Testis (tissue), 3 donors: Measurements from ENCODE around the gene CDC25B. TPM values are rescaled to one million over a fixed set of nuclear protein-coding genes. Genes with fewer than 3 reads are reported as not detected.

ENCODE experiments used
- DNase-seq: peaks from one replicate; pipeline ENCODE4 v3.0.0-alpha.2; 2019
- H3K27ac ChIP-seq, 2 donors: fragments of 200-600 bp; sonication (generic); one replicate each; pipeline ENCODE4 v1.5.1; 2019
- H3K27me3 ChIP-seq: fragments of 200-600 bp; sonication (generic); one replicate; pipeline ENCODE4 v1.5.1; 2019
- H3K36me3 ChIP-seq: fragments of 200-600 bp; sonication (generic); one replicate; pipeline ENCODE4 v1.5.1; 2017; ENCODE audit warnings: low read depth; ENCODE audit errors: missing control alignments
- H3K4me1 ChIP-seq: fragments of 200-600 bp; sonication (generic); one replicate; pipeline ENCODE4 v1.5.1; 2019
- H3K4me3 ChIP-seq, 2 donors: fragments of 200-600 bp; sonication (generic); one replicate each; pipeline ENCODE4 v1.5.1; 2017 to 2019
- H3K9me3 ChIP-seq: fragments of 200-600 bp; sonication (generic); one replicate; pipeline ENCODE4 v1.5.1; 2017
- CTCF ChIP-seq, 3 experiments: fragments of 450-650 bp in 2 of 3; fragments of 200-600 bp in 1 of 3; sonication (generic) in 1 of 3; IDR thresholded peaks; one replicate each; pipeline ENCODE4 v1.5.1; 2016 to 2019; ENCODE audit warnings: antibody characterized with exemption in 3 of 3, mild to moderate bottlenecking in 2 of 3, moderate library complexity in 1 of 3
- POLR2A ChIP-seq: fragments of 450-650 bp; IDR thresholded peaks from one replicate; pipeline ENCODE4 v1.6.1; 2017; ENCODE audit warnings: antibody characterized with exemption, mild to moderate bottlenecking, moderate library complexity
- WGBS, 2 donors: methylation state at CpG; one replicate each; pipeline ENCODE4 v1.1.5; 2018; 5-methylcytosine and 5-hydroxymethylcytosine counted together
- intact Hi-C: fragments of 100-400 bp; cut with DNase I; formaldehyde crosslinking; loops from one replicate; pipeline ENCODE4 v1.15.1; 2023; ENCODE audit warnings: low total_unique reads
- polyA plus RNA-seq: library from polyadenylated mRNA; stranded (reverse); fragments of 350-450 nt; fragmentation: Illumina TruSeq; extraction: RNeasy Lipid Tissue Mini Kit (QIAGEN cat#74804); gene quantifications from one replicate; pipeline ENCODE4 v1.2.3, GENCODE V29; 2014; ENCODE audit warnings: low read depth, low replicate concordance; ENCODE audit not compliant: insufficient read depth
- total RNA-seq, 2 donors: library from RNA; depleted of rRNA; stranded (reverse); fragments of >200 nt; gene quantifications; one replicate each; pipeline ENCODE4 v1.2.3, GENCODE V29; 2016

CDC25B gene
- total and polyA plus RNA-seq, 3 donors from 2014 or later: 14.4 to 45.6 (median 25.4) TPM

GRCh38 chr20:3812975-3813847, 17.1 kb downstream of the CDC25B start:
- Histone ChIP-seq H3K27me3 (no peaks in the 10 kb centered on the region), H3K27ac (peak overlapping the region in 1 of 2 donors; percentile 92), H3K4me3 (no peak overlapping the region), H3K9me3 (no peaks in the 10 kb centered on the region), H3K36me3 (no peaks in the 10 kb centered on the region), H3K4me1 (peaks cover 28% of the 10 kb centered on the region)
- DNase-seq: no peak
- TF ChIP-seq POLR2A (no peak), CTCF (IDR thresholded peaks at IDR 0.05) (no peak)
- 77 to 79% methylated on average over 8 of the region's 8 CpGs for WGBS, 2 donors
- intact Hi-C loops: no loop called here

DNA sequence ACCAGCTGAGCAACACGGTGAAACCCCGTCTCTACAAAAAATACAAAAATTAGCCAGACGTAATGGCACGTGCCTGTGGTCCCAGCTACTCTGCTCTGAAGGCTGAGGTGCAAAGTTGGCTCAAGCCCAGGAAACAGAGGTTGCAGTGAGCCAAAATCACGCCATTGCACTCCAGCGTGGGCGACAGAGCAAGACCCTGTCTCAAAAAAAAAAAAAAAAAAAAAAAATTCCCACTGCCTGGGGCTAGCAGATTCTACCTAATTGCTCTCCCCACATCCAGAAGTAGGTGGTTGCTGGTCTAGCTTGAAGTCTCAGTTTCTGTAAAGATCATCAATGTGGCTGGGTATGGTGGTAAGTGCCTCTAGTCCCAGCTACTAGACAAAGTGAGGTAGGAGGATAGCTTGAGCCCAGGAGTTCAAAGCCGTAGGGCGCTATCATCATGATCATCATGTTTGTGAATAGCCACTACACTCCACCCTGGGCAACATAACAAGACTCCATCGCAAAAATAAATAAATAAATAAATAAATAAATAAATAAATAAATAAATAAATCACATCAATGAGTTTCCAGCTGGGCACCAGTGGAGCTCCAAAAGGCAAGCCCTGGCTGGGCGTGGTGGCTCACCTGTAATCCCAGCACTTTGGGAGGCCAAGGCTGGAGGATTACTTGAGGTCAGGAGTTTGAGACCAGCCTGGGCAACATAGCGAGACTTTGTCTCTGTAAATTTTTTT, 17.9 kb downstream of the CDC25B start:
- H3K36me3 ChIP-seq: no peaks in the 10 kb centered on the region
- TF ChIP-seq POLR2A: no peak
- TF ChIP-seq CTCF (IDR thresholded peaks at IDR 0.05): no peak
- H3K4me1 ChIP-seq: peaks cover 34% of the 10 kb centered on the region
- WGBS, 2 donors: 91 to 95% methylated on average over 12 of the region's 12 CpGs
- intact Hi-C loops: no loop called here
- DNase-seq: no peak
- H3K9me3 ChIP-seq: no peaks in the 10 kb centered on the region
- no peaks in the 10 kb centered on the region for H3K27me3 ChIP-seq
- H3K27ac ChIP-seq: no peak overlapping the region
- no peak overlapping the region for H3K4me3 ChIP-seq

GRCh38 chr20:3814928-3815495, 18.9 kb downstream of the CDC25B start:
- H3K4me1 ChIP-seq: peaks cover 42% of the 10 kb centered on the region
- no peak for DNase-seq
- no peak overlapping the region for H3K4me3 ChIP-seq
- no peaks in the 10 kb centered on the region for H3K9me3 ChIP-seq
- H3K27me3 ChIP-seq: no peaks in the 10 kb centered on the region
- WGBS, 2 donors: 87 to 90% methylated on average over 7 of the region's 7 CpGs
- no peak overlapping the region for H3K27ac ChIP-seq
- intact Hi-C loops: no loop called here
- no peaks in the 10 kb centered on the region for H3K36me3 ChIP-seq
- TF ChIP-seq POLR2A (no peak), CTCF (IDR thresholded peaks at IDR 0.05) (no peak)

- Histone ChIP-seq H3K4me3 (no peak overlapping the region), H3K27ac (no peak overlapping the region), H3K36me3 (no peaks in the 10 kb centered on the region), H3K4me1 (peaks cover 38% of the 10 kb centered on the region), H3K27me3 (no peaks in the 10 kb centered on the region), H3K9me3 (no peaks in the 10 kb centered on the region)
- TF ChIP-seq CTCF (IDR thresholded peaks at IDR 0.05): no peak
- TF ChIP-seq POLR2A: no peak
- intact Hi-C loops: no loop called here
- 89 to 90% methylated on average over 9 of the region's 9 CpGs for WGBS, 2 donors
- no peak for DNase-seq
Measured at GRCh38 chr20:3815703-3816315, 19.7 kb downstream of the CDC25B start.
